PC-3 (cell line): ENCODE measurements around the gene MRPS22.

Source experiments
- CTCF ChIP-seq: fragments of 300-600 bp; sonication (generic); conservative IDR thresholded peaks from 2 replicates; pipeline ENCODE4 v1.5.1; 2017; ENCODE audit warnings: antibody characterized with exemption, low read depth, mild to moderate bottlenecking, low read length
- EZH2 ChIP-seq: fragments of 300-600 bp; sonication (generic); IDR thresholded peaks from one replicate; pipeline ENCODE4 v1.6.1; 2017; ENCODE audit warnings: antibody characterized with exemption, mild to moderate bottlenecking, low read length; ENCODE audit not compliant: unreplicated experiment

GRCh38 chr3:139310474-139310933 lies 33.3 kb upstream of the MRPS22 start:
- TF ChIP-seq CTCF (no peak), EZH2 (no peak)
